Stimulated activated CD4-positive, alpha-beta T cell treated with anti-CD3 and anti-CD28 coated beads, Interleukin-4, amount 100 ng/mL, for 48 hours (primary cell): ENCODE results near the gene MRTFA.
"Not testable (repeated sequence)": the region's sequence is repeated elsewhere in the genome, so short reads cannot be mapped to it uniquely, and the experiment has no call there.

Source experiments
- DNase-seq, 2 donors: peaks; one replicate each; pipeline ENCODE4 v3.0.0-alpha.2; 2020; ENCODE audit warnings: low read depth in 2 of 2

MRTFA gene

DNA sequence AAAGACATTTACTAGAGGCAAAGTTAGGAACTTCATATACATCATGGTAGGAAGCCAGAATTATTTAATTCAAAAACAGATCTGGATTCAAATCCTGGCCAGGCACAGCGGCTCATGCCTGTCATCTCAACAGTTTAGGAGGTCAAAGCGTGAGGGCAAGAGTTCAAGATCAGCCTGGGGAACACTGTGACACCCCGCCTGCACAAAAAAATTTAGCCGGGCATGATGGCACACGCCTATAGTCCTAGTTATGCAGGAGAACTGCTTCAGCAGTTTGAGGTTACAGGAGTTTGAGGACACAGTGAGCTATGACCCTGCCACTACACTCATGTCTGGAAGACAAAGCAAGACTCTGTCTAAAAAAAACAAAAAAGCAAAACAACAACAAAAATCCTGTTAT is 8.9 kb downstream of the MRTFA start:
- no peak for DNase-seq

- DNase-seq, result no peak
These were observed 9.7 kb downstream of the MRTFA start for GRCh38 chr22:40626851-40627250.

DNA sequence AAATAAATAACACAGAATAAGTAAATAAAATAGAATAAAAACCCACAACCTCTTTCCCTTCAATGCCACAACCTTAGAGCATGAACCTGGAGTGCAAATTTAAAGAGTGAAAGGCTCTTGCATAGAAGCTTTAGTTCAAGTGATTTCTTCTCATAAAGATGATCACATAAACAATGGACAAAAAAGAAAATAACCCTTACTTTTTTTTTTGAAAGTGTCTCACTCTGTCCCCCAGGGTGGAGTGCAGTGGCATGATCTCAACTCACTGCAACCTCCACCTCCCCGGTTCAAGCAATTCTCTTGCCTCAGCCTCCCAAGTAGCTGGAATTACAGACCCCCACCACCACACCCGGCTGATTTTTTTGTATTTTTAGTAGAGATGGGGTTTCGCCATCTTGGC is 10.7 kb downstream of the MRTFA start:
- not testable (repeated sequence) for DNase-seq

DNA sequence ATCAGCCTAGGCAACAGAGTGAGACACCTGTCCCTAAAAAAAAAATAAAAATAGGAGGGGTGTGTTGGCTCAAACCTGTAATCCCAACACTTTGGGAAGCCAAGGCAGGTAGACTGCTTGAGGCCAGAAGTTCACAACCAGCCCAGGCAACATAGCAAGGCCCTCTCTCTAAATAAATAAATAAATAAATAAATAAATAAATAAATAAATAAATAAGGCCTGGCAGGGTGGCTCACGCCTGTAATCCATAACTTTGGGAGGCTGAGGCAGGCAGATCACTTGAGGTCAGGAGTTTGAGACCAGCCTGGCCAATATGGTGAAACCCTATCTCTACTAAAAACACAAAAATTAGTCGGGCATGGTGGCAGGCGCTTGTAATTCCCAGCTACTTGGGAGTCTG is 11.2 kb downstream of the MRTFA start:
- not testable (repeated sequence) for DNase-seq

- DNase-seq, result no peak
These were observed 11.7 kb downstream of the MRTFA start for GRCh38 chr22:40624770-40625169.

- no peak for DNase-seq
These were observed 15.0 kb downstream of the MRTFA start for GRCh38 chr22:40621309-40622151.

DNA sequence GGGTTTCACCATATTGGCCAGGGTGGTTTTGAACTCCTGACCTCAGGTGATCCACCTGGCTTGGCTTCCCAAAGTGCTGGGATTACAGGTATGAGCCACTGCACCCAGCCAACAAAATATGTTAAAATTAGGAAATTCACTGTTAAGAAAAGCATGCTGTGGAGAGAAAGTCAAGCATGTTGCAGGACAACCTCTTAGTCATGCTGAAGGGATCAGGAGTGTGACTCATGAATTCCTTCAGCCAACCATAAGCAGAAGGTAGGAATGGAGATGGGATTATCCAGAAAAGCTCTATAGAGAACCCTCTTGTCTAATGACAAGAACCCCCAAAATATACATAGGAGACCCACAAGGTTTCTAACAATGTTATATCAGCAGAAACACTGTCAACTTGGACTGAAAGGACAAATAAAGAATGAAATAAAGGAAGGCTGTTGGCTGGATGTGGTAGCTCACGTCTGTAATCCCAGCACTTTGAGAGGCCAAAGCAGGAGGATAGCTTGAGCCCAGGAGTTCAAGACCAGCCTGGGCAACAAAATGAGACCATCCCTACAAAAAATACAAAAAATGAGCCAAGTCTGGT is 16.0 kb downstream of the MRTFA start:
- no peak for DNase-seq

GRCh38 chr22:40618400-40618799 is 18.1 kb downstream of the MRTFA start:
- no peak for DNase-seq

DNA sequence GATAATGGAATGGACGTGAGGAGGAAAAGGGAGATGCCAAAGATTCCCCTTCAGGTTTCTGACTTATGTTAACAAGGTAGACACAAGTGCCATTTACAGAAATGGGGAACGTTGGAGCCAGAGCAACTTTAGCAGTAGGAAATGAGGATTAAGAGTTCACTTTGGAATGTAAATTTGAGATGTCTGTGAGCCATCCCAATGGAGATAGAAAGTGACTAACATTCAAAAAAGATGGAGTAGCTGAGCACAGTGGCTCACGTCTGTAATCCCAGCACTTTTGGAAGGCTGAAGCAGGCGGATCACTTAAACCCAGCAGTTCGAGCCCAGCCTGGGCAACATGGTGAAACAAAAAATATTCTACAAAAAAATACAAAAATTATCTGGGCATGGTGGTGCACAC is 19.9 kb downstream of the MRTFA start:
- no peak for DNase-seq

DNA sequence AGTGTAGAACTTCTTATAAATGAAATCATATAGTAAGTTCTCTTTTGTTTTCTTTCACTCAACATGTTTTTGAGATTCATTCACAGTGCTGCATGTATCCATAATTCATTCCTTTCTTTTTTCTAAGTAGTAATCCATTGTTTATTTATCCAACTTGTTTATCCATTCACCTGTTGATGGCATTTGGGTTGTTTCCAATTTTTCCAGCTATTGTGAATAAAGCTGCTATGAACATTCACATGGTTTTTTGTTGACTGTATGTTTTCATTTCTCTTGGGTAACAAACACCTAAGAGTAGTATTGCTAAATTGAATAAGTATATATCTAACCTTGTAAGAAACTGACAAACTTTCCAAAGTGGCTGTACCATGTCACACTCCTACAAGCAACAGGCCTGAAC is 23.5 kb downstream of the MRTFA start:
- DNase-seq, result no peak

GRCh38 chr22:40612291-40612751 is 24.2 kb downstream of the MRTFA start:
- DNase-seq, result no peak

- no peak for DNase-seq
These were observed 24.9 kb downstream of the MRTFA start for GRCh38 chr22:40611606-40612005.

DNA sequence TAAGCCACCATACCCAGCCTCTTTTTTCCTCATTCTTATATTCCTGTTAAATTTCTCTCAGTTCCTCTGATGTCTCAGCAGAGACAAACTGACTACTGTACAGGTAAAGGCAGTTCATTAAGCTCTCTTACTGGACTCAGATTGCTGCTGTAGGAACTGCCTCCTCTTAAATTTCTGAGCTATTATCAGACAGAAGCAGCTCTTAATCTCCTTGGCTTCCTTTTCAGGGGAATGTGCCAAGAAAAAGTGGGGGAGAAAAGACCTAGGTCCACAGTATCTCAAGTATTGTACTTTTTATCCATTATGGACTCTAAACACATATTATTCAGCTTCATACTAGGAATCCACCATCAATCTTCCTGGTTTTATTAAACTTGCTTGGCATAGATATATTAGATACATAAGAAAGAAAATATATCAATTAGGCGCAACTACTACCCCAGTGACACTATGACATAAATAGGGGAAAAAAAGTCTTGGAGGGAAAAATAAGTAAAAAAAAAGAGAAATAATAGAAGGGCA is 26.1 kb downstream of the MRTFA start:
- no peak for DNase-seq

GRCh38 chr22:40609216-40609615 is 27.3 kb downstream of the MRTFA start:
- DNase-seq, result no peak

DNA sequence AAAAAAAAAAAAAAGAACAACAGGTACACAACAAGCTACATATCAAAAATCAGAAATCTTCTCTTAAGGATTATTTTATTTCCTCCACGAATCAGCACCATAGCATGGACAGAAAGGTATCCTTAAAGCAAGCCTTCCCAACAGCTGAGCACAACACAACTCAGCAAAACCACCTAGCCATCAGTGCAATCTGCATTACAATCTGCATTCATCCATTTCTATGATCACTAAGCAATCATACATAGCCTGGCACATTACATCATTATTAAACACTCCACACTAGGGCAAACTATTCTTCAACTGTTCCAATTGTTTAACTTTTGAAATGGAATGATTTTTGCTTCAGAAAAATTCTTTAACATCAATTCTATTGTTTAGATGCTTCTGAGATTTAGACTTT is 29.0 kb downstream of the MRTFA start:
- DNase-seq, result no peak

- DNase-seq, result no peak
These were observed 30.2 kb downstream of the MRTFA start for GRCh38 chr22:40606306-40606705.

- no peak for DNase-seq
These were observed 30.8 kb downstream of the MRTFA start for GRCh38 chr22:40605761-40606160.

DNA sequence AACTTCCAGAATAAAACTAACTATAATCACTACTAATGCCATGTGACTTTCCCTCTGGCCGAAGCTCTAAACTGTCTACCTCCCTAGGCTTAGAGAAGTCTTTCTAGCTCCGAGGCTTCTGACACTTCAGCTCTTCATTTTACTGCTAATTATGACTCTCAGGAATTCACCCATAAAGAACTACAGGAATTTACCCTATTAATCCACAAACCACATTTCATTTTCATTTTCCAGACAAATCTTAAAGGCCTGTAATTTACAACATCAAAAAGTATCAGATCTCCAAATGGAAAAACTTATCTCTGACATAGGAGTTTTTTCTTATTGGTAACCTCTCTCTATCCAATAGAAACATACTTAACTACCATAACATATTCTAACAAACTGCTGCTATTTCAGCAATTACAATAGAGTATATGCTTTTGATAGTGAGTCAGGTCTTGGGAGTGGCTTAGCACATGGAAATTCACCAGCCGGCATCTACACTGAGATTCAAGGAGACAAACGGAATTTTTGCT is 33.4 kb downstream of the MRTFA start:
- no peak for DNase-seq

DNA sequence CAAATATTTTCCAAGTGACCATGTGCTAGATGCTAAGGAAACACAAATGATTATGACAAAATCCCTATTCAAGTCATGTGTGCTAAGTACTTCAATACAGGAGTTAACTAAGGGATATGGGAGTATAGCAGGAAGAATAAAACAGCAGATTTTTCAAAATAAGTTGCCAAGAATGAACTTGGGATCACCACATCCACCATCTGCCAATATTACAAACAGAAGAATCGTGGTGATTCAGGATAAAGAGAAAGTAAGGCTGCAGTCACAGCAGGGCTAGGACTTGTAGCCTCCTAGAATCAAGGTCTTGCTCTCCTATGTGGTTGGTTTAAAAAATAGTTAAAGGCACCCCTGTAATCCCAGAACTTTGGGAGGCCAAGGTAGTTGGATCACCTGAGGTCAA is 34.3 kb downstream of the MRTFA start:
- DNase-seq, result no peak

GRCh38 chr22:40599731-40600130 is 36.8 kb downstream of the MRTFA start:
- DNase-seq, result no peak

DNA sequence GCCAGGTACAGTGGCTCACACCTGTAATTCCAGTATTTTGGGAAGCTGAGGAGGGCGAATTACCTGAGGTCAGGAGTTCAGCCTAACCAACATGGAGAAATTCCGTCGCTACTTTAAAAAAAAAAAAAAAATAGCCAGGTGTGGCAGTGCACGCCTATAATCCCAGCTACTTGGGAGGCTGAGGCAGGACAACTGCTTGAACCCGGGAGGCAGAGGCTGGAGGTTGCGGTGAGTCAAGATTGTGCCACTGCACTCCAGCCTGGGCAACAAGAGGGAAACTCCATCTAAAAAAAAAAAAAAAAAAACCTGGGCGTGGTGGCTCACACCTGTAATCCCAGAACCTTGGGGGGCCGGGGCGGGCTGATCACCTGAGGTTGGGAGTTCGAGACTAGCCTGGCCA is 37.8 kb downstream of the MRTFA start:
- not testable (repeated sequence) for DNase-seq

DNA sequence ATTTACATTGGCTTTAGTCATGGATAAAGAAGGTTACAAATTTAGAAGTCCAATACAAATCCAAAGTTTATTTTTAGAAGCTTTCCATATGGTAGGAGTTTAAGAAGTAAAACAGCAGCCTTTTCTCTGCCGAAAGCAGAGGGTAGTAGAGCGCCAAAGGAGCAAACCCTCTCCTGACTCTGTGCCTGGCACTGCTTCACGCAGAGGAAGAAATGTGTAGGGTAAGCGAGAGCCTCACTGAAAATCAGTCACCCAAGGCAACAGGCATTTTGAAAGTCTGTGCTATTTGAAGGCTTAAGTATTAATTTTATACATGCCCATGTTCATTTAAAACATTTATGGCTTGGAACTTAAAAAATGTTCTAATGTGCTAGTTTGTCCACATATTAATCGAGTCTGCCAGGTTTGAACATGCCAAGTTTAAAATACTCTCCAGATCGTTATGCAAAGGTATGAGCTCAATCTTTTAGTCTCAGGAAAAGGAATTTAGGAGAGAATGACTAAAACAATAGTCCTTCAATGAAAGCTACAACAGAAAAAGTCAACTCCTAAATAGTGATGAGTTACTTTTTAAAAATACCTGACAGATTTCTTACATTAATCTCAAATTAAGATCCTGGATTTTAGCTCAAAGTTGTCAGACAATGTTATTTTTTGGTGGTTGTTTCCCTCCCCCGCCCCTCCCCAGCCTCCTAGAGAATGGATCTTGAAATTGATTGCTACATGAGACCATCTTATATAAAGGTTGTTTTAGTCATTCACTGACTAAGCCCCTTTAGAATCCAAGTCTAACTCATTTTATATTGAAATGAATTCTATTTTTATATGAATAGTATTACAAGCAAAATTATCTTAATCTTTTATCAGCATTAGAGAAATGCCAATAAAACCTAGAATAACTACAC is 38.7 kb downstream of the MRTFA start:
- no peak for DNase-seq
